ENCODE measurements around the gene MYH10.

MYH10 gene

GRCh38 chr17:8445536-8445935 is 185.0 kb downstream of the MYH10 start:
- no peak for TF ChIP-seq ZNF274 (IDR thresholded peaks at IDR 0.05; ENCODE audit: low read depth, low read length)
- H3K4me3 ChIP-seq (ENCODE audit: low read length) = no peak overlapping the region

GRCh38 chr17:8444494-8444893 is 186.0 kb downstream of the MYH10 start:
- TF ChIP-seq ZNF274 (IDR thresholded peaks at IDR 0.05; ENCODE audit: low read depth, low read length) = no peak

GRCh38 chr17:8443756-8444155 is 186.8 kb downstream of the MYH10 start:
- no peak for TF ChIP-seq ZNF274 (IDR thresholded peaks at IDR 0.05; ENCODE audit: low read depth, low read length)
- H3K4me3 ChIP-seq (ENCODE audit: low read length) = no peak overlapping the region

More at GRCh38 chr17:8444494-8444893, 186.0 kb downstream of the MYH10 start:
- no peak overlapping the region for H3K4me3 ChIP-seq (ENCODE audit: low read length)

- H3K4me3 ChIP-seq (ENCODE audit: low read length) = no peak overlapping the region
- TF ChIP-seq ZNF274 (IDR thresholded peaks at IDR 0.05; ENCODE audit: low read depth, low read length) = no peak
Observed at GRCh38 chr17:8442310-8442709, 188.2 kb downstream of the MYH10 start.

- no peak for TF ChIP-seq ZNF274 (IDR thresholded peaks at IDR 0.05; ENCODE audit: low read depth, low read length)
- H3K4me3 ChIP-seq (ENCODE audit: low read length) = no peak overlapping the region
Observed at GRCh38 chr17:8441690-8442089, 188.8 kb downstream of the MYH10 start.

GRCh38 chr17:8439681-8440080 is 190.8 kb downstream of the MYH10 start:
- H3K4me3 ChIP-seq (ENCODE audit: low read length) = no peak overlapping the region
- no peak for TF ChIP-seq ZNF274 (IDR thresholded peaks at IDR 0.05; ENCODE audit: low read depth, low read length)

GRCh38 chr17:8438441-8438840 is 192.1 kb downstream of the MYH10 start:
- TF ChIP-seq ZNF274 (IDR thresholded peaks at IDR 0.05; ENCODE audit: low read depth, low read length) = no peak
- H3K4me3 ChIP-seq (ENCODE audit: low read length) = no peak overlapping the region

- TF ChIP-seq ZNF274 (IDR thresholded peaks at IDR 0.05; ENCODE audit: low read depth, low read length) = no peak
- H3K4me3 ChIP-seq (ENCODE audit: low read length) = peak overlapping the region; percentile 97
Observed at GRCh38 chr17:8436844-8437171, 193.7 kb downstream of the MYH10 start.

- H3K4me3 ChIP-seq (ENCODE audit: low read length) = peak overlapping the region; percentile 97
- no peak for TF ChIP-seq ZNF274 (IDR thresholded peaks at IDR 0.05; ENCODE audit: low read depth, low read length)
Observed at GRCh38 chr17:8436169-8436843, 194.2 kb downstream of the MYH10 start.

- H3K4me3 ChIP-seq (ENCODE audit: low read length) = peak within 1 kb of the TSS; percentile 97
- TF ChIP-seq ZNF274 (IDR thresholded peaks at IDR 0.05; ENCODE audit: low read depth, low read length) = no peak
Observed at GRCh38 chr17:8435245-8436168, 195.0 kb downstream of the MYH10 start, which contains the start of gene NDEL1. Gene NDEL1 (plus strand): TSS chr17:8435884. CDS start chr17:8444272, 8,388 bp downstream.

- no peak overlapping the region for H3K4me3 ChIP-seq (ENCODE audit: low read length)
- no peak for TF ChIP-seq ZNF274 (IDR thresholded peaks at IDR 0.05; ENCODE audit: low read depth, low read length)
Observed at GRCh38 chr17:8430966-8431365, 199.6 kb downstream of the MYH10 start.

GRCh38 chr17:8426802-8427201 is 203.7 kb downstream of the MYH10 start:
- no peak overlapping the region for H3K4me3 ChIP-seq (ENCODE audit: low read length)

GRCh38 chr17:8426094-8426720 is 204.3 kb downstream of the MYH10 start:
- no peak for TF ChIP-seq ZNF274 (IDR thresholded peaks at IDR 0.05; ENCODE audit: low read depth, low read length)
- H3K4me3 ChIP-seq (ENCODE audit: low read length) = no peak overlapping the region

More at GRCh38 chr17:8426802-8427201, 203.7 kb downstream of the MYH10 start:
- no peak for TF ChIP-seq ZNF274 (IDR thresholded peaks at IDR 0.05; ENCODE audit: low read depth, low read length)
